Glutamatergic neuron (in vitro differentiated cells): ENCODE results near the gene TMEM14A. TPM values are rescaled to one million over a fixed set of nuclear protein-coding genes. Genes with fewer than 3 reads are reported as not detected.

Experiments
- DNase-seq: peaks from one replicate; pipeline ENCODE4 v3.0.0; 2022
- H3K27ac Mint-ChIP-seq: one replicate; pipeline ENCODE4 v1.8.0; 2020; ENCODE audit warnings: mild to moderate bottlenecking, mixed read lengths, inconsistent platforms; ENCODE audit not compliant: unreplicated experiment
- H3K27me3 Mint-ChIP-seq: one replicate; pipeline ENCODE4 v1.8.0; 2020; ENCODE audit warnings: mild to moderate bottlenecking, moderate library complexity, mixed read lengths, inconsistent platforms; ENCODE audit not compliant: unreplicated experiment
- H3K36me3 Mint-ChIP-seq: one replicate; pipeline ENCODE4 v1.8.0; 2020; ENCODE audit warnings: mild to moderate bottlenecking, mixed read lengths, inconsistent platforms; ENCODE audit not compliant: unreplicated experiment
- H3K4me1 Mint-ChIP-seq: one replicate; pipeline ENCODE4 v1.8.0; 2020; ENCODE audit warnings: mild to moderate bottlenecking, low read depth, mixed read lengths, inconsistent platforms; ENCODE audit not compliant: unreplicated experiment
- H3K4me3 Mint-ChIP-seq: one replicate; pipeline ENCODE4 v1.8.0; 2020; ENCODE audit warnings: mild to moderate bottlenecking, mixed read lengths, inconsistent platforms; ENCODE audit not compliant: unreplicated experiment
- H3K9me3 Mint-ChIP-seq: one replicate; pipeline ENCODE4 v1.8.0; 2020; ENCODE audit warnings: mild to moderate bottlenecking, moderate library complexity, mixed read lengths, inconsistent platforms; ENCODE audit not compliant: unreplicated experiment
- CTCF ChIP-seq: fragments of 200-600 bp; sonication (generic); IDR thresholded peaks from one replicate; pipeline ENCODE4 v1.5.0; 2021; ENCODE audit not compliant: partially characterized antibody, unreplicated experiment
- total RNA-seq: library from RNA; stranded (reverse); fragmentation: NEBNext Ultra II Directional; extraction: Animal tissue kit (Norgen Biotek cat#: 25700); gene quantifications from one replicate; pipeline ENCODE4 v1.2.1, GENCODE V29; 2021; ENCODE audit not compliant: unreplicated experiment

TMEM14A gene
- total RNA-seq, 1 donor from 2014 or later, result 26.3 TPM

GRCh38 chr6:52726741-52727535 lies 56.0 kb downstream of the TMEM14A start:
- Mint-ChIP-seq H3K27ac (no peak overlapping the region), H3K4me3 (no peak overlapping the region), H3K9me3 (no peaks in the 10 kb centered on the region), H3K27me3 (peaks cover 2% of the 10 kb centered on the region), H3K4me1 (peaks cover 3% of the 10 kb centered on the region), H3K36me3 (no peaks in the 10 kb centered on the region)
- TF ChIP-seq CTCF, result no peak
- no peak for DNase-seq

- Mint-ChIP-seq H3K27me3 (peaks cover 2% of the 10 kb centered on the region), H3K27ac (no peak overlapping the region), H3K4me1 (peaks cover 8% of the 10 kb centered on the region), H3K4me3 (no peak overlapping the region), H3K36me3 (no peaks in the 10 kb centered on the region), H3K9me3 (peaks cover 4% of the 10 kb centered on the region)
- DNase-seq, result no peak
- TF ChIP-seq CTCF, result no peak
Observed at GRCh38 chr6:52727908-52728307, 57.0 kb downstream of the TMEM14A start.

- Mint-ChIP-seq H3K4me1 (peaks cover 8% of the 10 kb centered on the region), H3K36me3 (no peaks in the 10 kb centered on the region), H3K4me3 (no peak overlapping the region), H3K27me3 (peaks cover 2% of the 10 kb centered on the region), H3K9me3 (peaks cover 6% of the 10 kb centered on the region), H3K27ac (no peak overlapping the region)
- DNase-seq, result no peak
- TF ChIP-seq CTCF, result no peak
Observed at GRCh38 chr6:52728394-52728793, 57.5 kb downstream of the TMEM14A start.

GRCh38 chr6:52729576-52729975 lies 58.7 kb downstream of the TMEM14A start:
- no peak for DNase-seq
- H3K9me3 Mint-ChIP-seq, result peaks cover 7% of the 10 kb centered on the region
- H3K4me1 Mint-ChIP-seq, result peaks cover 8% of the 10 kb centered on the region
- TF ChIP-seq CTCF, result no peak
- H3K27ac Mint-ChIP-seq, result no peak overlapping the region
- H3K4me3 Mint-ChIP-seq, result no peak overlapping the region
- no peaks in the 10 kb centered on the region for H3K36me3 Mint-ChIP-seq
- H3K27me3 Mint-ChIP-seq, result peaks cover 2% of the 10 kb centered on the region

GRCh38 chr6:52731719-52732118 lies 60.8 kb downstream of the TMEM14A start:
- DNase-seq, result peak; percentile 19
- TF ChIP-seq CTCF, result no peak
- Mint-ChIP-seq H3K27me3 (no peaks in the 10 kb centered on the region), H3K9me3 (peaks cover 7% of the 10 kb centered on the region), H3K4me1 (peaks cover 8% of the 10 kb centered on the region), H3K27ac (no peak overlapping the region), H3K36me3 (no peaks in the 10 kb centered on the region), H3K4me3 (no peak overlapping the region)
